SU-DHL-6 (cell line): ENCODE data around the gene TNKS1BP1.

ENCODE experiments used
- CTCF ChIP-seq: fragments of 200-600 bp; sonication (generic); IDR thresholded peaks from one replicate; pipeline ENCODE4 v1.5.1; 2017; ENCODE audit warnings: antibody characterized with exemption, mild to moderate bottlenecking, low read length, moderate library complexity; ENCODE audit not compliant: insufficient read depth, poor library complexity, severe bottlenecking
- EZH2phosphoT487 ChIP-seq: fragments of 200-600 bp; sonication (generic), shearing (Covaris generic); conservative IDR thresholded peaks from 2 replicates; pipeline ENCODE4 v1.6.1; 2018; ENCODE audit warnings: mild to moderate bottlenecking, antibody characterized with exemption, low read length, moderate library complexity, mixed read lengths

- no peak for TF ChIP-seq CTCF
- TF ChIP-seq EZH2phosphoT487 = no peak
Measured at GRCh38 chr11:57302489-57302888, 22.3 kb downstream of the TNKS1BP1 start.
